H1 (cell line): ENCODE data around the gene LINGO4. TPM values are rescaled to one million over a fixed set of nuclear protein-coding genes. Genes with fewer than 3 reads are reported as not detected.
A peak's percentile ranks its signal among the peaks of the same experiment; 100 is the strongest.

ENCODE experiments used
- CTCF ChIA-PET: fragments of 300-600 bp; sonication (Branson Sonifier 250); formaldehyde crosslinking; loops from one replicate; lab custom pipeline; 2021; ENCODE audit not compliant: partially characterized antibody; lab: Charles Lee
- POLR2A ChIA-PET: fragments of 300-600 bp; sonication (Branson Sonifier 250); formaldehyde crosslinking; loops from one replicate; lab custom pipeline; 2021; ENCODE audit warnings: inconsistent platforms; ENCODE audit not compliant: partially characterized antibody; lab: Charles Lee
- DNase-seq, 2 experiments: peaks; one replicate each; pipeline versions ENCODE4 v3.0.0 to v3.0.0-alpha.2; 2010 to 2022; ENCODE audit warnings: low spot score in 2 of 2, low read depth in 1 of 2, mixed read lengths in 1 of 2
- FAIRE-seq: peaks from 2 replicates; lab custom pipeline; 2011; peaks lifted over from hg19 to GRCh38; lab: Jason Lieb, UNC
- H2AFZ ChIP-seq: 2 replicates; pipeline ENCODE4 v1.8.1; 2012; ENCODE audit warnings: low read length, inconsistent platforms
- H2AK5ac ChIP-seq: 2 replicates; pipeline ENCODE4 v1.6.1; 2013; ENCODE audit warnings: low read depth, low read length
- H2BK120ac ChIP-seq: replicated peaks from 2 replicates; pipeline ENCODE3; 2013; ENCODE audit warnings: low read depth, low read length, inconsistent platforms
- H2BK12ac ChIP-seq: 2 replicates; pipeline ENCODE4 v1.6.1; 2013; ENCODE audit warnings: low read depth, low read length
- H2BK15ac ChIP-seq: 2 replicates; pipeline ENCODE4 v1.6.1; 2013; ENCODE audit warnings: low read length
- H2BK20ac ChIP-seq: 2 replicates; pipeline ENCODE4 v1.6.1; 2013; ENCODE audit warnings: low read length
- H2BK5ac ChIP-seq: 2 replicates; pipeline ENCODE4 v1.6.1; 2013; ENCODE audit warnings: low read depth, low read length
- H3K14ac ChIP-seq: 2 replicates; pipeline ENCODE4 v1.6.1; 2013; ENCODE audit warnings: inconsistent platforms; ENCODE audit not compliant: insufficient read length
- H3K18ac ChIP-seq: 2 replicates; pipeline ENCODE4 v1.6.1; 2013; ENCODE audit warnings: low read length; ENCODE audit errors: extremely low read depth
- H3K23ac ChIP-seq: 2 replicates; pipeline ENCODE4 v1.6.1; 2013; ENCODE audit warnings: inconsistent platforms; ENCODE audit not compliant: insufficient read length
- H3K23me2 ChIP-seq: 2 replicates; pipeline ENCODE4 v1.6.1; 2013; ENCODE audit warnings: low read depth, low read length
- H3K27ac ChIP-seq: 2 replicates; pipeline ENCODE4 v1.6.1; 2011; ENCODE audit warnings: low read depth, low read length, inconsistent platforms
- H3K27me3 ChIP-seq, 4 experiments: replicated peaks in 1 of 4; 1 replicate in 1 of 4; 2 replicates in 3 of 4; pipeline versions ENCODE4 v1.6.1 to v1.8.1; 2011 to 2013; ENCODE audit warnings: low read length in 3 of 4, mild to moderate bottlenecking in 3 of 4, inconsistent platforms in 2 of 4, mixed read lengths in 2 of 4, moderate library complexity in 1 of 4; ENCODE audit not compliant: control insufficient read depth in 3 of 4, insufficient read depth in 3 of 4; ENCODE audit errors: extremely low read depth in 1 of 4
- H3K36me3 ChIP-seq, 4 experiments: 2 replicates each; pipeline versions ENCODE4 v1.6.1 to v1.8.1; 2011 to 2013; ENCODE audit warnings: mild to moderate bottlenecking in 4 of 4, low read length in 3 of 4, moderate library complexity in 2 of 4, control low read depth in 1 of 4, inconsistent platforms in 1 of 4; ENCODE audit not compliant: insufficient read depth in 4 of 4, control insufficient read depth in 2 of 4
- H3K4ac ChIP-seq: replicated peaks from 2 replicates; pipeline ENCODE3; 2013; ENCODE audit warnings: low read length, low read depth, mixed read lengths, inconsistent platforms; ENCODE audit not compliant: insufficient read length
- H3K4me1 ChIP-seq, 4 experiments: replicated peaks in 1 of 4; 1 replicate in 1 of 4; 2 replicates in 3 of 4; pipeline versions ENCODE4 v1.6.1 to v1.8.1; 2011 to 2013; ENCODE audit warnings: low read length in 3 of 4, inconsistent platforms in 2 of 4, mixed read lengths in 1 of 4; ENCODE audit not compliant: insufficient read depth in 4 of 4, control insufficient read depth in 3 of 4
- H3K4me2 ChIP-seq, 2 experiments: 2 replicates each; pipeline versions ENCODE4 v1.6.1 to v1.8.1; 2011 to 2013; ENCODE audit warnings: low read depth in 2 of 2, low read length in 2 of 2, control low read depth in 1 of 2, inconsistent platforms in 1 of 2, mild to moderate bottlenecking in 1 of 2; ENCODE audit not compliant: insufficient read depth in 1 of 2
- H3K4me3 ChIP-seq, 4 experiments: fragments of 200-600, 300-600 bp in 1 of 4; sonication (generic), shearing (Covaris generic), sonication (Bioruptor Twin) in 1 of 4; 2 replicates each; pipeline versions ENCODE4 v1.5.1 to v1.8.1; 2011 to 2016; ENCODE audit warnings: low read length in 4 of 4, low read depth in 3 of 4, control low read depth in 2 of 4, inconsistent platforms in 2 of 4, mild to moderate bottlenecking in 2 of 4, mixed read lengths in 1 of 4, moderate library complexity in 1 of 4; ENCODE audit not compliant: insufficient read depth in 2 of 4; ENCODE audit errors: extremely low read depth in 1 of 4
- H3K56ac ChIP-seq: replicated peaks from 2 replicates; pipeline ENCODE3; 2013; ENCODE audit warnings: low read depth, mild to moderate bottlenecking, mixed read lengths, low read length, inconsistent platforms; ENCODE audit not compliant: insufficient read length
- H3K79me1 ChIP-seq: 2 replicates; pipeline ENCODE4 v1.6.1; 2013; ENCODE audit warnings: low read depth, low read length, control low read depth
- H3K79me2 ChIP-seq, 2 experiments: 2 replicates each; pipeline versions ENCODE4 v1.6.1 to v1.8.1; 2012 to 2013; ENCODE audit warnings: low read length in 2 of 2, mild to moderate bottlenecking in 2 of 2, inconsistent platforms in 1 of 2; ENCODE audit not compliant: insufficient read depth in 2 of 2, control insufficient read depth in 1 of 2
- H3K9ac ChIP-seq, 4 experiments: replicated peaks in 1 of 4; 1 replicate in 1 of 4; 2 replicates in 3 of 4; pipeline versions ENCODE4 v1.6.1 to v1.8.1; 2011 to 2013; ENCODE audit warnings: low read depth in 3 of 4, low read length in 3 of 4, control low read depth in 2 of 4, mild to moderate bottlenecking in 2 of 4, moderate library complexity in 2 of 4, inconsistent platforms in 1 of 4; ENCODE audit errors: extremely low read depth in 1 of 4
- H3K9me3 ChIP-seq, 2 experiments: 2 replicates each; pipeline versions ENCODE4 v1.6.1 to v1.8.1; 2012 to 2013; ENCODE audit warnings: mild to moderate bottlenecking in 2 of 2, moderate library complexity in 2 of 2, control low read depth in 1 of 2, inconsistent platforms in 1 of 2, low read depth in 1 of 2, low read length in 1 of 2, mixed read lengths in 1 of 2; ENCODE audit not compliant: insufficient read depth in 2 of 2
- H4K20me1 ChIP-seq, 2 experiments: replicated peaks in 1 of 2; 2 replicates each; pipeline versions ENCODE3 to v1.8.1; 2011 to 2013; ENCODE audit warnings: inconsistent platforms in 2 of 2, low read length in 2 of 2, mild to moderate bottlenecking in 1 of 2; ENCODE audit not compliant: insufficient read depth in 2 of 2, control insufficient read depth in 1 of 2
- H4K5ac ChIP-seq: 2 replicates; pipeline ENCODE4 v1.6.1; 2013; ENCODE audit warnings: low read length, low read depth, mixed read lengths, inconsistent platforms; ENCODE audit not compliant: insufficient read length
- H4K8ac ChIP-seq: 2 replicates; pipeline ENCODE4 v1.8.0; 2013; ENCODE audit warnings: mild to moderate bottlenecking, moderate library complexity, low read length, inconsistent platforms; ENCODE audit not compliant: insufficient read depth; ENCODE audit errors: extremely low read depth
- H4K91ac ChIP-seq: replicated peaks from 2 replicates; pipeline ENCODE3; 2013; ENCODE audit warnings: low read length, mixed read lengths, inconsistent platforms; ENCODE audit not compliant: insufficient read length
- BCL11A ChIP-seq, 2 experiments: IDR thresholded peaks; one replicate each; pipeline ENCODE4 v1.6.1; 2011; ENCODE audit warnings: low read depth in 2 of 2, low read length in 2 of 2, mild to moderate bottlenecking in 2 of 2
- CBX5 ChIP-seq: fragments of 300-800, 300-1000 bp; sonication (generic); IDR thresholded peaks from 2 replicates; pipeline ENCODE4 v1.7.1; 2016; ENCODE audit warnings: antibody characterized with exemption, low read length, low read depth
- FOSL1 ChIP-seq: IDR thresholded peaks from 2 replicates; pipeline ENCODE4 v1.6.1; 2011; ENCODE audit warnings: mild to moderate bottlenecking, low read depth, low read length, moderate library complexity; ENCODE audit not compliant: insufficient read depth
- KDM4A ChIP-seq: IDR thresholded peaks from one replicate; pipeline ENCODE4 v1.7.1; 2012; ENCODE audit warnings: low read depth, mild to moderate bottlenecking, moderate library complexity, low read length, inconsistent platforms; ENCODE audit not compliant: severe bottlenecking
- POLR2AphosphoS5 ChIP-seq: IDR thresholded peaks from 2 replicates; pipeline ENCODE4 v1.6.1; 2011; ENCODE audit warnings: low read depth, low read length
- RFX5 ChIP-seq: IDR thresholded peaks from 2 replicates; pipeline ENCODE4 v1.6.1; 2011; ENCODE audit warnings: low read depth, low read length, improper control_type of control experiment, borderline replicate concordance
- TAF7 ChIP-seq: optimal IDR thresholded peaks from 2 replicates; pipeline ENCODE3; 2011; ENCODE audit warnings: low read depth, mild to moderate bottlenecking, inconsistent platforms, low read length, moderate library complexity, borderline replicate concordance
- TEAD4 ChIP-seq: IDR thresholded peaks from 2 replicates; pipeline ENCODE4 v1.6.1; 2012; ENCODE audit warnings: low read depth, low read length, inconsistent platforms, mixed read lengths
- WGBS, 2 experiments: shearing (Covaris generic) in 1 of 2; methylation state at CpG; one replicate each; pipeline versions ENCODE4 v1.1.6 to v1.1.7; 2013 to 2015; ENCODE audit warnings: low lambda C conversion rate in 2 of 2, mixed read lengths in 2 of 2, inconsistent platforms in 1 of 2, low coverage in 1 of 2, missing lambda C conversion rate in 1 of 2; ENCODE audit not compliant: insufficient replicate concordance in 2 of 2, insufficient coverage in 1 of 2, insufficient read length in 1 of 2; ENCODE audit errors: extremely low coverage in 1 of 2, missing lambda C conversion rate in 1 of 2; 5-methylcytosine and 5-hydroxymethylcytosine counted together
- polyA plus RNA-seq, 7 experiments: library from polyadenylated mRNA; depleted of rRNA in 3 of 7; stranded (reverse) in 5 of 7; unstranded in 2 of 7; fragments of >200 nt in 5 of 7; fragments of 200-250 nt in 2 of 7; gene quantifications; 1 replicate in 5 of 7; 2 replicates in 1 of 7; 4 replicates in 1 of 7; pipeline versions ENCODE4 v1.2.1 to v1.2.3, GENCODE V29; 2011 to 2013; ENCODE audit warnings: missing spikeins in 2 of 7, mixed read lengths in 2 of 7
- total RNA-seq: library from RNA; stranded (reverse); fragmentation: NEBNext Ultra II Directional; extraction: Animal tissue kit (Norgen Biotek cat#: 25700); gene quantifications from 2 replicates; pipeline ENCODE4 v1.2.1, GENCODE V29; 2021
- TF ChIP-seq, protein P1 (sequence below): IDR thresholded peaks from 2 replicates; pipeline ENCODE4 v1.6.1; 2011; ENCODE audit warnings: low read length, improper control_type of control experiment
- TF ChIP-seq, protein P2 (sequence below): IDR thresholded peaks from 2 replicates; pipeline ENCODE4 v1.6.1; 2012; ENCODE audit warnings: inconsistent platforms

The LINGO4 gene
- total and polyA plus RNA-seq, 2 of the 8 experiments (the other 6 are each of a cell fraction or from before 2014, with no cell fraction given) = 0.03 TPM; not detected in 1

DNA sequence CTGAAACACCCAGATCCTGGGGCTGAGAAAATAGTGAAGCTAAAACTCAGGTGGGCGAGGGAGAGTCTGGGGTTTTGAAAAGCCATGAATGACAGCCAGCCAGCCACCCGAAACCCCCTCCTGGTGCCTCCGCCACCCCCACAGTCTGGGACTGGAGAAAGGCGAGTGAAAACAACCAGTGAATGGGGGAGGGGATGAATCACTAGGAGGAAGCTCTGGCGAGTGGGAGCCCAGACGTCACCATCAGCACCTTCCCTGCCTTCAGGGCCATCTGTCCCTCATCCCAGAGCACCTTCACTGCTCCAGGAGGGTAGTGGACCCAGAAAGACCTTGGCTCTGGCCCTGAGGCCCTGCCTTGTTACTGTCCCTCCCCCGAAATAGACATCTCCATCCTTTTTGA is 17.2 kb upstream of the LINGO4 start:
- no peaks in the 10 kb centered on the region for H3K36me3 ChIP-seq
- no peaks in the 10 kb centered on the region; the same call in 1 of the 2 replicates for H3K23me2 ChIP-seq
- H2BK15ac ChIP-seq = 0 out of 2 replicates have a peak overlapping the region, but pooled peaks have one; percentile 16
- peak overlapping the region; percentile 77; the same call in 1 of the 2 replicates for H2AFZ ChIP-seq
- H2AK5ac ChIP-seq = no peak overlapping the region
- no peaks in the 10 kb centered on the region for H3K79me2 ChIP-seq
- no peak overlapping the region for H3K14ac ChIP-seq
- no peak overlapping the region for H2BK120ac ChIP-seq
- CTCF ChIA-PET = interaction anchor here (1.3 to 3.5 kb wide), 3 partner anchors 8 to 88 kb away, joined by 5 to 22 read pairs (median 5); no protein-coding TSS in a partner anchor
- no peaks in the 10 kb centered on the region for H4K20me1 ChIP-seq
- no peak overlapping the region; the same call in 1 of the 2 replicates for H4K8ac ChIP-seq
- no peak overlapping the region; a peak in 1 of 4 replicates for H3K4me2 ChIP-seq
- H3K79me1 ChIP-seq = no peaks in the 10 kb centered on the region
- H2BK5ac ChIP-seq = no peak overlapping the region
- no peak overlapping the region for H3K18ac ChIP-seq
- FAIRE-seq = no peak
- H4K5ac ChIP-seq = no peak overlapping the region
- H2BK20ac ChIP-seq = no peak overlapping the region
- no peak for DNase-seq
- H3K27me3 ChIP-seq = no peaks in the 10 kb centered on the region
- peaks cover 2 to 19% (median 13%) of the 10 kb centered on the region in 4 experiments for H3K4me1 ChIP-seq
- H3K9ac ChIP-seq = no peak overlapping the region
- H3K56ac ChIP-seq = no peak overlapping the region
- H3K4me3 ChIP-seq = no peak overlapping the region
- no peak overlapping the region for H3K4ac ChIP-seq
- POLR2A ChIA-PET = interaction anchor here (0.9 to 2.0 kb wide), 4 partner anchors 12 to 289 kb away, joined by 3 to 8 read pairs (median 6); partner anchors contain the start of genes C2CD4D and TUFT1
- H3K23ac ChIP-seq = no peak overlapping the region
- no peak overlapping the region for H3K27ac ChIP-seq
- H2BK12ac ChIP-seq = 0 out of 2 replicates have a peak overlapping the region, but pooled peaks have one; percentile 50
- H4K91ac ChIP-seq = peak overlapping the region; percentile 52
- no peaks in the 10 kb centered on the region for H3K9me3 ChIP-seq
- WGBS, 2 experiments = 75% methylated on average over 7 of the region's 7 CpGs; no CpG with 5 or more reads in 1 of the 2 experiments
- no peak for TF ChIP-seq RFX5
- TF ChIP-seq, protein P1, sequence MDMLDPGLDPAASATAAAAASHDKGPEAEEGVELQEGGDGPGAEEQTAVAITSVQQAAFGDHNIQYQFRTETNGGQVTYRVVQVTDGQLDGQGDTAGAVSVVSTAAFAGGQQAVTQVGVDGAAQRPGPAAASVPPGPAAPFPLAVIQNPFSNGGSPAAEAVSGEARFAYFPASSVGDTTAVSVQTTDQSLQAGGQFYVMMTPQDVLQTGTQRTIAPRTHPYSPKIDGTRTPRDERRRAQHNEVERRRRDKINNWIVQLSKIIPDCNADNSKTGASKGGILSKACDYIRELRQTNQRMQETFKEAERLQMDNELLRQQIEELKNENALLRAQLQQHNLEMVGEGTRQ = no peak
- TF ChIP-seq TEAD4 = no peak
- no peak for TF ChIP-seq TAF7
- TF ChIP-seq KDM4A = no peak
- no peak for TF ChIP-seq BCL11A (IDR thresholded peaks at IDR 0.05; ENCODE audit: low read depth in 2 of 2, low read length in 2 of 2)
- TF ChIP-seq, protein P2, sequence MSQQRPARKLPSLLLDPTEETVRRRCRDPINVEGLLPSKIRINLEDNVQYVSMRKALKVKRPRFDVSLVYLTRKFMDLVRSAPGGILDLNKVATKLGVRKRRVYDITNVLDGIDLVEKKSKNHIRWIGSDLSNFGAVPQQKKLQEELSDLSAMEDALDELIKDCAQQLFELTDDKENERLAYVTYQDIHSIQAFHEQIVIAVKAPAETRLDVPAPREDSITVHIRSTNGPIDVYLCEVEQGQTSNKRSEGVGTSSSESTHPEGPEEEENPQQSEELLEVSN = no peak
- no peak for TF ChIP-seq POLR2AphosphoS5
- no peak for TF ChIP-seq CBX5
- TF ChIP-seq FOSL1 = no peak
